HepG2 (cell line): ENCODE results near the gene C1QTNF12.

Source experiments
- ELF1 ChIP-seq: sonication (generic); formaldehyde crosslinking; IDR thresholded peaks from 2 replicates; pipeline ENCODE4 v1.4.0; 2020; ENCODE audit warnings: missing genetic modification reagents
- FOSL2 ChIP-seq: sonication (generic); formaldehyde crosslinking; IDR thresholded peaks from 2 replicates; pipeline ENCODE4 v1.4.0; 2020; ENCODE audit warnings: missing genetic modification reagents
- JUND ChIP-seq: sonication (generic); formaldehyde crosslinking; IDR thresholded peaks from 2 replicates; pipeline ENCODE4 v1.8.0; 2022; ENCODE audit warnings: mild to moderate bottlenecking, missing genetic modification reagents
- KAT8 ChIP-seq: IDR thresholded peaks from 2 replicates; pipeline ENCODE4 v1.6.1; 2016; ENCODE audit warnings: missing genetic modification reagents, missing compliant biosample characterization
- NFIC ChIP-seq: IDR thresholded peaks from 2 replicates; pipeline ENCODE4 v1.6.1; 2012; ENCODE audit warnings: mild to moderate bottlenecking, low read length, inconsistent platforms
- RAD21 ChIP-seq: fragments of 450-650 bp; formaldehyde crosslinking; IDR thresholded peaks from 2 replicates; pipeline ENCODE4 v1.5.0; 2020; ENCODE audit warnings: mild to moderate bottlenecking
- TF ChIP-seq, protein P1 (sequence below): sonication (generic); formaldehyde crosslinking; IDR thresholded peaks from 2 replicates; pipeline ENCODE4 v1.5.0; 2020; ENCODE audit warnings: mild to moderate bottlenecking, missing genetic modification reagents
- TF ChIP-seq, protein P2 (sequence below): sonication (generic); formaldehyde crosslinking; IDR thresholded peaks from 2 replicates; pipeline ENCODE4 v1.8.0; 2023; ENCODE audit warnings: mild to moderate bottlenecking, missing genetic modification reagents
- TF ChIP-seq, protein P3 (sequence below): sonication (generic); formaldehyde crosslinking; IDR thresholded peaks from 2 replicates; pipeline ENCODE4 v1.4.0; 2020; ENCODE audit warnings: missing genetic modification reagents
- TF ChIP-seq, protein P4 (sequence below): sonication (generic); formaldehyde crosslinking; IDR thresholded peaks from 2 replicates; pipeline ENCODE4 v1.4.0; 2020; ENCODE audit warnings: missing genetic modification reagents

DNA sequence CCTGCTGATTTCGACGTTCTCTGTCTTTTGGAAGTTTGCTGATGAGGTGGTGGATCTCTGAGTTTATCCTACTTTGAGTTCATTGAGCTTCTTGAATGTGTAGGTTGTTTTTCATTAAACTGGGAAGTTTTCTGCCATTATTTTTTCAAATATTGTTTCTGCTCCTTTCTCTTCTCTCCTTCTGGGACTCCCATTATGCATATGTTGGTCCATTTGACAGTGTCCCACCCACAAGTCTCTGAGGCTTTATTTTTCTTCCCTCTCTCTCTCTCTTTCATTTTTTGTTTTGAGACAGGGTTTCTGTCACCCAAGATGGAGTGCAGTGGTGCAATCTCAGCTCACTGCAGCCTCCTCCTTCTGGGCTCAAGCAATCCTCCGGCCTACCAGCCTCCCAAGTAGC lies 51.8 kb downstream of the C1QTNF12 start:
- TF ChIP-seq ELF1 (CRISPR knock-in tag) (no peak), JUND (CRISPR knock-in tag) (no peak), RAD21 (no peak), FOSL2 (CRISPR knock-in tag) (no peak), KAT8 (CRISPR knock-in tag) (no peak), NFIC (no peak)
- TF ChIP-seq, protein P1, sequence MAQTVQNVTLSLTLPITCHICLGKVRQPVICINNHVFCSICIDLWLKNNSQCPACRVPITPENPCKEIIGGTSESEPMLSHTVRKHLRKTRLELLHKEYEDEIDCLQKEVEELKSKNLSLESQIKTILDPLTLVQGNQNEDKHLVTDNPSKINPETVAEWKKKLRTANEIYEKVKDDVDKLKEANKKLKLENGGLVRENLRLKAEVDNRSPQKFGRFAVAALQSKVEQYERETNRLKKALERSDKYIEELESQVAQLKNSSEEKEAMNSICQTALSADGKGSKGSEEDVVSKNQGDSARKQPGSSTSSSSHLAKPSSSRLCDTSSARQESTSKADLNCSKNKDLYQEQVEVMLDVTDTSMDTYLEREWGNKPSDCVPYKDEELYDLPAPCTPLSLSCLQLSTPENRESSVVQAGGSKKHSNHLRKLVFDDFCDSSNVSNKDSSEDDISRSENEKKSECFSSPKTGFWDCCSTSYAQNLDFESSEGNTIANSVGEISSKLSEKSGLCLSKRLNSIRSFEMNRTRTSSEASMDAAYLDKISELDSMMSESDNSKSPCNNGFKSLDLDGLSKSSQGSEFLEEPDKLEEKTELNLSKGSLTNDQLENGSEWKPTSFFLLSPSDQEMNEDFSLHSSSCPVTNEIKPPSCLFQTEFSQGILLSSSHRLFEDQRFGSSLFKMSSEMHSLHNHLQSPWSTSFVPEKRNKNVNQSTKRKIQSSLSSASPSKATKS (CRISPR knock-in tag) = no peak
- TF ChIP-seq, protein P2, sequence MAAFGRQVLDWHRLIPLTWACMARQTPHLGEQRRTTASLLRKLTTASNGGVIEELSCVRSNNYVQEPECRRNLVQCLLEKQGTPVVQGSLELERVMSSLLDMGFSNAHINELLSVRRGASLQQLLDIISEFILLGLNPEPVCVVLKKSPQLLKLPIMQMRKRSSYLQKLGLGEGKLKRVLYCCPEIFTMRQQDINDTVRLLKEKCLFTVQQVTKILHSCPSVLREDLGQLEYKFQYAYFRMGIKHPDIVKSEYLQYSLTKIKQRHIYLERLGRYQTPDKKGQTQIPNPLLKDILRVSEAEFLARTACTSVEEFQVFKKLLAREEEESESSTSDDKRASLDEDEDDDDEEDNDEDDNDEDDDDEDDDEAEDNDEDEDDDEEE (CRISPR knock-in tag) = no peak
- TF ChIP-seq, protein P3, sequence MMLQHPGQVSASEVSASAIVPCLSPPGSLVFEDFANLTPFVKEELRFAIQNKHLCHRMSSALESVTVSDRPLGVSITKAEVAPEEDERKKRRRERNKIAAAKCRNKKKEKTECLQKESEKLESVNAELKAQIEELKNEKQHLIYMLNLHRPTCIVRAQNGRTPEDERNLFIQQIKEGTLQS = no peak
- TF ChIP-seq, protein P4, sequence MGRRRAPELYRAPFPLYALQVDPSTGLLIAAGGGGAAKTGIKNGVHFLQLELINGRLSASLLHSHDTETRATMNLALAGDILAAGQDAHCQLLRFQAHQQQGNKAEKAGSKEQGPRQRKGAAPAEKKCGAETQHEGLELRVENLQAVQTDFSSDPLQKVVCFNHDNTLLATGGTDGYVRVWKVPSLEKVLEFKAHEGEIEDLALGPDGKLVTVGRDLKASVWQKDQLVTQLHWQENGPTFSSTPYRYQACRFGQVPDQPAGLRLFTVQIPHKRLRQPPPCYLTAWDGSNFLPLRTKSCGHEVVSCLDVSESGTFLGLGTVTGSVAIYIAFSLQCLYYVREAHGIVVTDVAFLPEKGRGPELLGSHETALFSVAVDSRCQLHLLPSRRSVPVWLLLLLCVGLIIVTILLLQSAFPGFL (CRISPR knock-in tag) = no peak
